Thoracic aorta (tissue), 2 donors: ENCODE measurements around the gene GALNT12. TPM values are rescaled to one million over a fixed set of nuclear protein-coding genes. Genes with fewer than 3 reads are reported as not detected.

Experiments
- ATAC-seq: fragments of 150-250 bp; one replicate; pipeline ENCODE4 v1.8.0; 2017; ENCODE audit warnings: low read depth; ENCODE audit not compliant: insufficient number of reproducible peaks, low FRiP score
- DNase-seq: peaks from one replicate; pipeline ENCODE4 v3.0.0-alpha.2; 2020; ENCODE audit warnings: low spot score
- H3K27ac ChIP-seq, 2 donors: fragments of 200-600 bp; sonication (generic); 1 replicate in 1 of 2; 2 replicates in 1 of 2; pipeline ENCODE4 v1.5.1; 2016; ENCODE audit warnings: mild to moderate bottlenecking in 2 of 2, moderate library complexity in 2 of 2
- H3K27me3 ChIP-seq: fragments of 200-600 bp; sonication (generic); replicated peaks from 2 replicates; pipeline ENCODE4 v1.6.0; 2016; ENCODE audit warnings: mild to moderate bottlenecking; ENCODE audit not compliant: insufficient read depth
- H3K36me3 ChIP-seq: fragments of 200-600 bp; sonication (generic); one replicate; pipeline ENCODE4 v1.5.1; 2016
- H3K4me1 ChIP-seq, 2 donors: fragments of 200-600 bp; sonication (generic); 1 replicate in 1 of 2; 2 replicates in 1 of 2; pipeline versions ENCODE4 v1.5.1 to v1.6.0; 2016; ENCODE audit warnings: low read depth in 2 of 2, mild to moderate bottlenecking in 1 of 2; ENCODE audit not compliant: control insufficient read depth in 1 of 2
- H3K4me3 ChIP-seq: fragments of 200-600 bp; sonication (generic); 2 replicates; pipeline ENCODE4 v1.5.1; 2016; ENCODE audit warnings: mild to moderate bottlenecking
- H3K9me3 ChIP-seq: fragments of 200-600 bp; sonication (generic); 2 replicates; pipeline ENCODE4 v1.5.1; 2016
- CTCF ChIP-seq: fragments of 200-600 bp; sonication (generic); IDR thresholded peaks from one replicate; pipeline ENCODE4 v1.5.1; 2019; ENCODE audit warnings: antibody characterized with exemption
- total RNA-seq, 2 donors: library from RNA; depleted of rRNA; stranded (reverse); fragments of >200 nt; gene quantifications; one replicate each; pipeline versions ENCODE4 v1.1.0 to v1.2.3, GENCODE V29; 2016

The GALNT12 gene
- total RNA-seq, 2 donors from 2014 or later = 6.8 to 30.1 TPM

DNA sequence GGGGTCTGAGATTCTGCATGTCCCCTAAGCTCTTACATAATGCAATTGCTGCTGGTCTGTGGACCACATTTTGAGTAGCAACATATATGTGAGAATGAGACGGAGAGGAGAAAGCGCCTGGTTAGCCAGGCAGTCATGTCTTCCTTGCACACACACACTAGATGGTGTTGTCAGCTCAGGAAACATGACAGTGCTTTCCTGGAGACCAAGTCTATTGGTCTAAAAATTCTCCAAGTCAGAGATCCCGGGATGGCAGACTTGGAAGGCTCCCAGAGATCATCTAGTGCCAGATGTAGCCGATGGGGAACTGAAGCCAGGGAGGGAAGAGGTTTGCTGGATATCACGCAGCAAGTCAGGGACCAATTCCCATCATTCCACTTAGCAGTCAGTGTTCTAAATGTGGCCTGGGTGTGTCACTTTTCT, 53.4 kb downstream of the GALNT12 start:
- TF ChIP-seq CTCF = peak; percentile 42
- Histone ChIP-seq H3K27me3 (no peaks in the 10 kb centered on the region), H3K27ac (no peak overlapping the region), H3K9me3 (no peaks in the 10 kb centered on the region), H3K36me3 (no peaks in the 10 kb centered on the region), H3K4me1 (peaks cover 0 to 9% of the 10 kb centered on the region in 2 donors), H3K4me3 (no peak overlapping the region)
- ATAC-seq (peak; percentile 62), DNase-seq (peak; percentile 43)

DNA sequence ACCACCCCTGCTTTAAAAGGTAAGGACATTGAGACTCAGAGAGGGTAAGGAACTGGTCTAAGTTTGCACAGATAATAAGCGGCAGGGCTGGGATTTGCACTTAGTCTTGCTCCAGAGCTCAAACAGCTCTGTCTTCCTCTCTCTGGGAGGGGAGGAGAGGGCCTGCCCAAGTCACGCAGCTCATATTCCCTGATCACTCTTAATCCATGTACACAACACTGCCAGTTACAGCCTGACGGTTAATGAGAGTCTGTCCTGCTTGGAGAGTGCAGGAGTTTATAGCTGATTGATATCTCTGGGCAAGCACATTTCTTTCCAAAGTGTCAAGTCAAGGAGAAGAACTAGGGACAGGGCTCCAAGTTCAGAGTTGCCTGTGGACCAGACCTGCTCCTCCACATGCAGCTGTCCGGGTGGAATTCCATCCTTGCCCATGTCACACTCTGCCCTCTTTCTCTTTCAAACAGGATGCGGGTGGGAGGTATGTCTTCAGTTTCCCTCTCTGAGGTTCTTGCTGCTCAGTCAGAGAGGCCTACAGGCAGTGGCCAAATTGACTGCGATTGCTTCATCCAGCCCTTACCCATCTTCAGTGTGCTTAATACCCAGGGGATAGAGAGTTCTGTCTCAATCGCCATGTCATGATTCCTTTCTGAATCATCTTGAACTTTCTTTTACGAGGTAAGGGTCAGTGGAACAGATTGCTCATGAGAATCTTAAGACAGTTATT, 54.5 kb downstream of the GALNT12 start:
- no peak for DNase-seq
- H3K27ac ChIP-seq = no peak overlapping the region
- no peak for TF ChIP-seq CTCF
- H3K4me3 ChIP-seq = no peak overlapping the region
- no peaks in the 10 kb centered on the region for H3K27me3 ChIP-seq
- ATAC-seq = no peak
- no peaks in the 10 kb centered on the region for H3K36me3 ChIP-seq
- H3K9me3 ChIP-seq = no peaks in the 10 kb centered on the region
- H3K4me1 ChIP-seq = peaks cover 0 to 19% of the 10 kb centered on the region in 2 donors

DNA sequence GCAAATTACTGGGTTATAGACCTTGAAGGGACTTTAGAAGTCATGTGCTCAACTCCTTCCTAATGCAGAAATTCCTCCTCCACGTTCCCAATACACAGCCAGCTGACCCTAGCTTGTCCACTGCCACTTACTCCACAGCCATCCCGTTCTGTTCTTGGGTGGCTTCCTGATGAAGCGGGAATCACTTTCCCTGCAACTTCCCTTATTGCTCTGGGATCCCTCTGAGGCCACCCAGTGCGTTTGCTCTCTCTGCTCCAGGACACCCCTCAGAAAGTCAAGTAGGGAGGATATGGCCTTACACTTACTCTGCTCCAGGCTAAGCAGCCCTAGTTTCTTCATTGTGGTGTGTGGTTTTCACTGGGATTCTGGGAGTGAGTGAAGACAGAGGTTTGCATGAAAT, 55.5 kb downstream of the GALNT12 start:
- no peaks in the 10 kb centered on the region for H3K36me3 ChIP-seq
- no peak overlapping the region for H3K4me3 ChIP-seq
- no peaks in the 10 kb centered on the region for H3K9me3 ChIP-seq
- peaks cover 5 to 29% of the 10 kb centered on the region in 2 donors for H3K4me1 ChIP-seq
- TF ChIP-seq CTCF = no peak
- no peak overlapping the region for H3K27ac ChIP-seq
- H3K27me3 ChIP-seq = no peaks in the 10 kb centered on the region
- no peak for ATAC-seq
- no peak for DNase-seq

DNA sequence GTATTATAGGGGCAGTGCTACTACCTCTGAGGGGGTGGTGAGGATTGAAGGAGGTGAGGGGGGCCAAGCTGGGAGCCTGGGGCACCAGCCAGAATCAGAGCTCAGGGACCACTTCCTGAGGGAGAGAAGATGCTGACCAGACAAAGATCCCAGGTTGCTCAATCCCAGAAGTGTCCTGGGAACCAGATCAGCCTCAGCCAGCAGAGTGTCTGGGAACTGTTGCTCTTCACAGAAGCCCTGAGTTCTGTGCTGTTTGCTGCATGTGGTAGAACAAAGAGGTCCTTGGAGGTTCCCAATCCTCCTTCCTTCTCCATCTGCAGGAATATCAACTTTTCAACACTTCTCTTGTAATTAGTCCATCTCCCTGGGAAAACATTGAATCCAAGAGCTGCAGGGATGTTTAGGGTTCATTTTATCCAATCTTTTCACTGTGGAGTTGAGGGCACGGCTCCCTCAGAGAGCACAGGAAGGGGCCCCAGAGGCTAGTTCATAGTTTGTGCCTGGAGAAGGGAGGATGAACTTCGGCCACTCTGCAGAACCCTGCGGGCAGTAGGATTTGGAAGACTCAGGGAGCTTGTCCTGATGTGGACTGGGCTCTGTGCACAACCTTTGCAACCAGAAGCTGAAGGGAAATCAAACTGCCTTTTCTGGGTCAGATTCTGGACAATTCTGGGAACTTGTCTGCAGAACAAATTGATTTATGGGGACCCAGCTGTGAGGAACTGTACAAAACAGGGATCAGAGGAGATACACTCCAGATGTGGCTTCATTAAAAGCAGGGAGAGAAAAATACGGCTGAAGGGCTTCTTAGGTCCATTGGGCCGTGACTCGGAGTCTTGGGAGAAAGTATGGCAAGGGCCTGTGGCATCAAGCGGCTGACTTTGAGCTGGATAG, 57.1 kb downstream of the GALNT12 start:
- Histone ChIP-seq H3K4me3 (no peak overlapping the region), H3K27ac (no peak overlapping the region), H3K9me3 (no peaks in the 10 kb centered on the region), H3K27me3 (no peaks in the 10 kb centered on the region), H3K36me3 (no peaks in the 10 kb centered on the region), H3K4me1 (peaks cover 9 to 33% of the 10 kb centered on the region in 2 donors)
- TF ChIP-seq CTCF = no peak
- ATAC-seq (no peak), DNase-seq (no peak)

DNA sequence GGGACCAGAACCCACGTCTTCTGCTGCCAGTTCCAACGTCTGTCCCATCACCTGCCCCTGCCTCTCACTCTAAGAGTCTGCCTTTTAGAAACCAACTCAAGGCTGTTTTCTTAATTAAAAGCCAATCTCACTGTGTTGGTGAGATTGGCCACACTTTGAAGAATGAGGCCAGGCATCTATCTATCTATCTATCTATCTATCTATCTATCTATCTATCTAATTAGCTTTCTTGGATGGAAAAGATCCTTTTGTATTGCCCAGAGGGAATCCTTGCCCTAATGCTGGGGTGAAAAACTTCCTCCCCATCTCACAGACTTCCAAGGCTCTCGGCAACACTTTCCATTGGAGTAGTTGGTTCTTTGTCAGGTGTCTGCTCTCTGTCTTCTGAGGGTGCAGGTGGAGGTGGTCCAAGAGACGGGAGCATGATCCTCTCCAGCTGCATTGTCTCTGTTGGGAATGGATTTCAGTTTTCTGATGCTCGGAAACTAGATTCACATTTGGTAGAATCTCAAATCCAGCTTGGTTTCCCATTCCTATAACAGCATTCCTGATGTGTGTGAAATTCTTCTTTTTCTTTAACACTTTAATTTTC, 57.9 kb downstream of the GALNT12 start:
- DNase-seq (no peak), ATAC-seq (no peak)
- no peak overlapping the region for H3K4me3 ChIP-seq
- H3K36me3 ChIP-seq = no peaks in the 10 kb centered on the region
- H3K27me3 ChIP-seq = no peaks in the 10 kb centered on the region
- H3K9me3 ChIP-seq = no peaks in the 10 kb centered on the region
- no peak overlapping the region for H3K27ac ChIP-seq
- TF ChIP-seq CTCF = no peak
- H3K4me1 ChIP-seq = peaks cover 9 to 33% of the 10 kb centered on the region in 2 donors
